ENCODE results near the gene ASPSCR1. TPM values are rescaled to one million over a fixed set of nuclear protein-coding genes. Genes with fewer than 3 reads are reported as not detected.
A peak's percentile ranks its signal among the peaks of the same experiment; 100 is the strongest.

The ASPSCR1 gene
- total and polyA plus RNA-seq, 9 of the 15 experiments (the other 6 are each of a cell fraction or from before 2014, with no cell fraction given), result 0.90 to 36.9 (median 11.6) TPM

DNA sequence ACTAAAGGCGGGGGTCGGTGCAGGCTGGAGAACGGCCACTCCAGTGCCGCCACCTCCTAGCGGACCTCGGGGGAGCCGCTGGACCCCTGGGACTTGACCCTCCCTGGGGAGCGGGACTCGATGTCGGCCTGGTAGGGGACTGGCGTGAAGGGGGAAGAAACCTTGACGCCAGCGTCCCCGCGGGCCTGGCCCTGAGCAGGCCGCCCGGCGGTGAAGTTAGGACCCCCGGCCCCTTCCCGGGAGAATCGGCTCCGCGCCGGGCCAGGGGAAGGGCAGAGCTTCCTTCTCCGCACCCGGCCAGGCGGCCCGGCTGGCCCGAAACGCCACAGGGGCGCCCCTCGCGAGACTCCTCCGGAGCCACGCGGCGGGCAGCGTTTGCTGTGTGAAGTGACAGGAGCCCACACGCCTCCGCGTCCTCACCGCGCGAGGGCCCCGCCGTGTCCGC lies 87.8 kb downstream of the ASPSCR1 start (continued):
- TF ChIP-seq, protein P1, sequence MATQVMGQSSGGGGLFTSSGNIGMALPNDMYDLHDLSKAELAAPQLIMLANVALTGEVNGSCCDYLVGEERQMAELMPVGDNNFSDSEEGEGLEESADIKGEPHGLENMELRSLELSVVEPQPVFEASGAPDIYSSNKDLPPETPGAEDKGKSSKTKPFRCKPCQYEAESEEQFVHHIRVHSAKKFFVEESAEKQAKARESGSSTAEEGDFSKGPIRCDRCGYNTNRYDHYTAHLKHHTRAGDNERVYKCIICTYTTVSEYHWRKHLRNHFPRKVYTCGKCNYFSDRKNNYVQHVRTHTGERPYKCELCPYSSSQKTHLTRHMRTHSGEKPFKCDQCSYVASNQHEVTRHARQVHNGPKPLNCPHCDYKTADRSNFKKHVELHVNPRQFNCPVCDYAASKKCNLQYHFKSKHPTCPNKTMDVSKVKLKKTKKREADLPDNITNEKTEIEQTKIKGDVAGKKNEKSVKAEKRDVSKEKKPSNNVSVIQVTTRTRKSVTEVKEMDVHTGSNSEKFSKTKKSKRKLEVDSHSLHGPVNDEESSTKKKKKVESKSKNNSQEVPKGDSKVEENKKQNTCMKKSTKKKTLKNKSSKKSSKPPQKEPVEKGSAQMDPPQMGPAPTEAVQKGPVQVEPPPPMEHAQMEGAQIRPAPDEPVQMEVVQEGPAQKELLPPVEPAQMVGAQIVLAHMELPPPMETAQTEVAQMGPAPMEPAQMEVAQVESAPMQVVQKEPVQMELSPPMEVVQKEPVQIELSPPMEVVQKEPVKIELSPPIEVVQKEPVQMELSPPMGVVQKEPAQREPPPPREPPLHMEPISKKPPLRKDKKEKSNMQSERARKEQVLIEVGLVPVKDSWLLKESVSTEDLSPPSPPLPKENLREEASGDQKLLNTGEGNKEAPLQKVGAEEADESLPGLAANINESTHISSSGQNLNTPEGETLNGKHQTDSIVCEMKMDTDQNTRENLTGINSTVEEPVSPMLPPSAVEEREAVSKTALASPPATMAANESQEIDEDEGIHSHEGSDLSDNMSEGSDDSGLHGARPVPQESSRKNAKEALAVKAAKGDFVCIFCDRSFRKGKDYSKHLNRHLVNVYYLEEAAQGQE (IDR thresholded peaks at IDR 0.05; ENCODE audit: borderline replicate concordance), result no peak
- TF ChIP-seq, protein P1 (CRISPR knock-in tag; IDR thresholded peaks at IDR 0.05; ENCODE audit: low read depth), result no peak
- TF ChIP-seq ZNF23 (CRISPR knock-in tag; IDR thresholded peaks at IDR 0.05) (no peak), ZFX (CRISPR knock-in tag; IDR thresholded peaks at IDR 0.05) (peak; percentile 56), KDM4B (IDR thresholded peaks at IDR 0.05; ENCODE audit: borderline replicate concordance in 2 of 2, low read depth in 1 of 2) (no peak), CHD1 (IDR thresholded peaks at IDR 0.05; ENCODE audit: low read length) (peak; percentile 64), ZEB2 (IDR thresholded peaks at IDR 0.05) (no peak), POLR2H (tag; IDR thresholded peaks at IDR 0.05; ENCODE audit: low read depth) (no peak), DPF2 (IDR thresholded peaks at IDR 0.05) (no peak)
- TF ChIP-seq, protein P2, sequence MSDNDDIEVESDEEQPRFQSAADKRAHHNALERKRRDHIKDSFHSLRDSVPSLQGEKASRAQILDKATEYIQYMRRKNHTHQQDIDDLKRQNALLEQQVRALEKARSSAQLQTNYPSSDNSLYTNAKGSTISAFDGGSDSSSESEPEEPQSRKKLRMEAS (CRISPR knock-in tag; IDR thresholded peaks at IDR 0.05), result peak; percentile 19; the same call in 1 of the 2 replicates
- TF ChIP-seq, protein P3, sequence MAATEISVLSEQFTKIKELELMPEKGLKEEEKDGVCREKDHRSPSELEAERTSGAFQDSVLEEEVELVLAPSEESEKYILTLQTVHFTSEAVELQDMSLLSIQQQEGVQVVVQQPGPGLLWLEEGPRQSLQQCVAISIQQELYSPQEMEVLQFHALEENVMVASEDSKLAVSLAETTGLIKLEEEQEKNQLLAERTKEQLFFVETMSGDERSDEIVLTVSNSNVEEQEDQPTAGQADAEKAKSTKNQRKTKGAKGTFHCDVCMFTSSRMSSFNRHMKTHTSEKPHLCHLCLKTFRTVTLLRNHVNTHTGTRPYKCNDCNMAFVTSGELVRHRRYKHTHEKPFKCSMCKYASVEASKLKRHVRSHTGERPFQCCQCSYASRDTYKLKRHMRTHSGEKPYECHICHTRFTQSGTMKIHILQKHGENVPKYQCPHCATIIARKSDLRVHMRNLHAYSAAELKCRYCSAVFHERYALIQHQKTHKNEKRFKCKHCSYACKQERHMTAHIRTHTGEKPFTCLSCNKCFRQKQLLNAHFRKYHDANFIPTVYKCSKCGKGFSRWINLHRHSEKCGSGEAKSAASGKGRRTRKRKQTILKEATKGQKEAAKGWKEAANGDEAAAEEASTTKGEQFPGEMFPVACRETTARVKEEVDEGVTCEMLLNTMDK (IDR thresholded peaks at IDR 0.05; ENCODE audit: borderline replicate concordance, insufficient read depth, low read depth, low read length, poor library complexity, severe bottlenecking), result peak; percentile 27
- TF ChIP-seq, protein P4, sequence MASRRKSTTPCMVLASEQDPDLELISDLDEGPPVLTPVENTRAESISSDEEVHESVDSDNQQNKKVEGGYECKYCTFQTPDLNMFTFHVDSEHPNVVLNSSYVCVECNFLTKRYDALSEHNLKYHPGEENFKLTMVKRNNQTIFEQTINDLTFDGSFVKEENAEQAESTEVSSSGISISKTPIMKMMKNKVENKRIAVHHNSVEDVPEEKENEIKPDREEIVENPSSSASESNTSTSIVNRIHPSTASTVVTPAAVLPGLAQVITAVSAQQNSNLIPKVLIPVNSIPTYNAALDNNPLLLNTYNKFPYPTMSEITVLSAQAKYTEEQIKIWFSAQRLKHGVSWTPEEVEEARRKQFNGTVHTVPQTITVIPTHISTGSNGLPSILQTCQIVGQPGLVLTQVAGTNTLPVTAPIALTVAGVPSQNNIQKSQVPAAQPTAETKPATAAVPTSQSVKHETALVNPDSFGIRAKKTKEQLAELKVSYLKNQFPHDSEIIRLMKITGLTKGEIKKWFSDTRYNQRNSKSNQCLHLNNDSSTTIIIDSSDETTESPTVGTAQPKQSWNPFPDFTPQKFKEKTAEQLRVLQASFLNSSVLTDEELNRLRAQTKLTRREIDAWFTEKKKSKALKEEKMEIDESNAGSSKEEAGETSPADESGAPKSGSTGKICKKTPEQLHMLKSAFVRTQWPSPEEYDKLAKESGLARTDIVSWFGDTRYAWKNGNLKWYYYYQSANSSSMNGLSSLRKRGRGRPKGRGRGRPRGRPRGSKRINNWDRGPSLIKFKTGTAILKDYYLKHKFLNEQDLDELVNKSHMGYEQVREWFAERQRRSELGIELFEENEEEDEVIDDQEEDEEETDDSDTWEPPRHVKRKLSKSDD (conservative IDR thresholded peaks at IDR 0.05; ENCODE audit: low read length), result no peak

All from K562 (cell line).